GM19240 (cell line): ENCODE results near the gene SCFD1.
"Not testable (repeated sequence)": the region's sequence is repeated elsewhere in the genome, so short reads cannot be mapped to it uniquely, and the experiment has no call there.

Experiments used
- DNase-seq: peaks from one replicate; pipeline ENCODE4 v3.0.0; 2011; ENCODE audit warnings: low spot score; ENCODE audit not compliant: insufficient read length

The SCFD1 gene

GRCh38 chr14:30608533-30609006 lies 13.5 kb upstream of the SCFD1 start:
- DNase-seq = no peak

GRCh38 chr14:30610787-30611343 lies 11.3 kb upstream of the SCFD1 start:
- DNase-seq = no peak

- no peak for DNase-seq
Measured at GRCh38 chr14:30614155-30614554, 8.0 kb upstream of the SCFD1 start.

- no peak for DNase-seq
Measured at GRCh38 chr14:30620178-30620577, 1.9 kb upstream of the SCFD1 start.

- DNase-seq = no peak
Measured at GRCh38 chr14:30621354-30621939, 672 bp upstream of the SCFD1 start.

- DNase-seq = no peak
Measured at GRCh38 chr14:30623412-30624131, 1.5 kb downstream of the SCFD1 start.

- no peak for DNase-seq
Measured at GRCh38 chr14:30624132-30624423, 2.0 kb downstream of the SCFD1 start.

- no peak for DNase-seq
Measured at GRCh38 chr14:30625533-30625932, 3.4 kb downstream of the SCFD1 start.

GRCh38 chr14:30629432-30629831 lies 7.3 kb downstream of the SCFD1 start:
- DNase-seq = not testable (repeated sequence)

GRCh38 chr14:30630248-30630647 lies 8.1 kb downstream of the SCFD1 start:
- no peak for DNase-seq

- DNase-seq = no peak
Measured at GRCh38 chr14:30632730-30633129, 10.6 kb downstream of the SCFD1 start.

GRCh38 chr14:30638926-30639325 lies 16.8 kb downstream of the SCFD1 start:
- no peak for DNase-seq

- no peak for DNase-seq
Measured at GRCh38 chr14:30641207-30641606, 19.1 kb downstream of the SCFD1 start.

- DNase-seq = not testable (repeated sequence)
Measured at GRCh38 chr14:30644462-30644861, 22.3 kb downstream of the SCFD1 start.

GRCh38 chr14:30645600-30645999 lies 23.5 kb downstream of the SCFD1 start:
- DNase-seq = no peak

GRCh38 chr14:30648471-30648870 lies 26.4 kb downstream of the SCFD1 start:
- no peak for DNase-seq

- no peak for DNase-seq
Measured at GRCh38 chr14:30651937-30652336, 29.8 kb downstream of the SCFD1 start.

GRCh38 chr14:30655124-30655523 lies 33.0 kb downstream of the SCFD1 start:
- no peak for DNase-seq

GRCh38 chr14:30655658-30656057 lies 33.5 kb downstream of the SCFD1 start:
- no peak for DNase-seq

- DNase-seq = no peak
Measured at GRCh38 chr14:30656190-30656632, 34.1 kb downstream of the SCFD1 start.

- DNase-seq = no peak
Measured at GRCh38 chr14:30657050-30657449, 34.9 kb downstream of the SCFD1 start.

- no peak for DNase-seq
Measured at GRCh38 chr14:30657606-30658163, 35.6 kb downstream of the SCFD1 start.

- no peak for DNase-seq
Measured at GRCh38 chr14:30658645-30659044, 36.5 kb downstream of the SCFD1 start.
